Measurements from ENCODE around the gene BHLHE23.

The BHLHE23 gene

GRCh38 chr20:63013207-63013606, 6.4 kb upstream of the BHLHE23 start:
- no peaks in the 10 kb centered on the region for H3K36me3 ChIP-seq (ENCODE audit: control insufficient read depth in 1 of 2, insufficient read depth in 2 of 2, low read length in 2 of 2)
- peaks cover 58% of the 10 kb centered on the region for H3K27me3 ChIP-seq (ENCODE audit: low read depth, low read length)
- H3K9me3 ChIP-seq (ENCODE audit: control insufficient read depth in 1 of 2, low read length in 2 of 2) = peaks cover 11 to 14% of the 10 kb centered on the region in 2 donors
- H3K4me3 ChIP-seq (ENCODE audit: low read depth in 1 of 2, low read length in 2 of 2) = no peak overlapping the region
- peaks cover 0 to 16% of the 10 kb centered on the region in 2 donors for H3K4me1 ChIP-seq (ENCODE audit: control insufficient read depth in 1 of 2, insufficient read depth in 2 of 2, low read length in 2 of 2)
- no peak overlapping the region for H3K27ac ChIP-seq (ENCODE audit: low read length)

GRCh38 chr20:63011798-63012197, 5.0 kb upstream of the BHLHE23 start:
- no peak overlapping the region for H3K27ac ChIP-seq (ENCODE audit: low read length)
- H3K4me1 ChIP-seq (ENCODE audit: control insufficient read depth in 1 of 2, insufficient read depth in 2 of 2, low read length in 2 of 2) = peaks cover 0 to 26% of the 10 kb centered on the region in 2 donors
- H3K36me3 ChIP-seq (ENCODE audit: control insufficient read depth in 1 of 2, insufficient read depth in 2 of 2, low read length in 2 of 2) = no peaks in the 10 kb centered on the region
- peaks cover 70% of the 10 kb centered on the region for H3K27me3 ChIP-seq (ENCODE audit: low read depth, low read length)
- peaks cover 11 to 14% of the 10 kb centered on the region in 2 donors for H3K9me3 ChIP-seq (ENCODE audit: control insufficient read depth in 1 of 2, low read length in 2 of 2)
- no peak overlapping the region for H3K4me3 ChIP-seq (ENCODE audit: low read depth in 1 of 2, low read length in 2 of 2)

- no peak overlapping the region for H3K27ac ChIP-seq (ENCODE audit: low read length)
- H3K4me1 ChIP-seq (ENCODE audit: control insufficient read depth in 1 of 2, insufficient read depth in 2 of 2, low read length in 2 of 2) = peaks cover 0 to 33% of the 10 kb centered on the region in 2 donors
- no peaks in the 10 kb centered on the region for H3K36me3 ChIP-seq (ENCODE audit: control insufficient read depth in 1 of 2, insufficient read depth in 2 of 2, low read length in 2 of 2)
- peaks cover 11 to 14% of the 10 kb centered on the region in 2 donors for H3K9me3 ChIP-seq (ENCODE audit: control insufficient read depth in 1 of 2, low read length in 2 of 2)
- H3K27me3 ChIP-seq (ENCODE audit: low read depth, low read length) = peaks cover 67% of the 10 kb centered on the region
- no peak overlapping the region for H3K4me3 ChIP-seq (ENCODE audit: low read depth in 1 of 2, low read length in 2 of 2)
Measured at GRCh38 chr20:63009988-63010769, 3.4 kb upstream of the BHLHE23 start.

GRCh38 chr20:63009045-63009961, 2.5 kb upstream of the BHLHE23 start:
- no peaks in the 10 kb centered on the region for H3K36me3 ChIP-seq (ENCODE audit: control insufficient read depth in 1 of 2, insufficient read depth in 2 of 2, low read length in 2 of 2)
- no peak overlapping the region for H3K27ac ChIP-seq (ENCODE audit: low read length)
- peaks cover 0 to 40% of the 10 kb centered on the region in 2 donors for H3K4me1 ChIP-seq (ENCODE audit: control insufficient read depth in 1 of 2, insufficient read depth in 2 of 2, low read length in 2 of 2)
- H3K9me3 ChIP-seq (ENCODE audit: control insufficient read depth in 1 of 2, low read length in 2 of 2) = peaks cover 11 to 14% of the 10 kb centered on the region in 2 donors
- peaks cover 68% of the 10 kb centered on the region for H3K27me3 ChIP-seq (ENCODE audit: low read depth, low read length)
- no peak overlapping the region for H3K4me3 ChIP-seq (ENCODE audit: low read depth in 1 of 2, low read length in 2 of 2)

GRCh38 chr20:63008541-63009044, 1.8 kb upstream of the BHLHE23 start:
- Histone ChIP-seq H3K4me1 (ENCODE audit: control insufficient read depth in 1 of 2, insufficient read depth in 2 of 2, low read length in 2 of 2) (peaks cover 0 to 40% of the 10 kb centered on the region in 2 donors), H3K27ac (ENCODE audit: low read length) (no peak overlapping the region), H3K4me3 (ENCODE audit: low read depth in 1 of 2, low read length in 2 of 2) (no peak overlapping the region), H3K36me3 (ENCODE audit: control insufficient read depth in 1 of 2, insufficient read depth in 2 of 2, low read length in 2 of 2) (no peaks in the 10 kb centered on the region), H3K27me3 (ENCODE audit: low read depth, low read length) (peaks cover 68% of the 10 kb centered on the region), H3K9me3 (ENCODE audit: control insufficient read depth in 1 of 2, low read length in 2 of 2) (peaks cover 11% of the 10 kb centered on the region in 2 donors)

- H3K9me3 ChIP-seq (ENCODE audit: control insufficient read depth in 1 of 2, low read length in 2 of 2) = peaks cover 4 to 5% of the 10 kb centered on the region in 2 donors
- H3K4me1 ChIP-seq (ENCODE audit: control insufficient read depth in 1 of 2, insufficient read depth in 2 of 2, low read length in 2 of 2) = peaks cover 0 to 40% of the 10 kb centered on the region in 2 donors
- no peaks in the 10 kb centered on the region for H3K36me3 ChIP-seq (ENCODE audit: control insufficient read depth in 1 of 2, insufficient read depth in 2 of 2, low read length in 2 of 2)
- no peak overlapping the region for H3K27ac ChIP-seq (ENCODE audit: low read length)
- H3K27me3 ChIP-seq (ENCODE audit: low read depth, low read length) = peaks cover 67% of the 10 kb centered on the region
- H3K4me3 ChIP-seq (ENCODE audit: low read depth in 1 of 2, low read length in 2 of 2) = no peak overlapping the region
Measured at GRCh38 chr20:63007646-63008488, 1.1 kb upstream of the BHLHE23 start.

- H3K9me3 ChIP-seq (ENCODE audit: control insufficient read depth in 1 of 2, low read length in 2 of 2) = peaks cover 0 to 2% of the 10 kb centered on the region in 2 donors
- H3K4me1 ChIP-seq (ENCODE audit: control insufficient read depth in 1 of 2, insufficient read depth in 2 of 2, low read length in 2 of 2) = peaks cover 0 to 40% of the 10 kb centered on the region in 2 donors
- H3K36me3 ChIP-seq (ENCODE audit: control insufficient read depth in 1 of 2, insufficient read depth in 2 of 2, low read length in 2 of 2) = no peaks in the 10 kb centered on the region
- peaks cover 67% of the 10 kb centered on the region for H3K27me3 ChIP-seq (ENCODE audit: low read depth, low read length)
- H3K27ac ChIP-seq (ENCODE audit: low read length) = no peak overlapping the region
- H3K4me3 ChIP-seq (ENCODE audit: low read depth in 1 of 2, low read length in 2 of 2) = no peak overlapping the region
Measured at GRCh38 chr20:63007360-63007645, 539 bp upstream of the BHLHE23 start.

GRCh38 chr20:63005862-63006539, 763 bp downstream of the BHLHE23 start:
- peaks cover 0 to 40% of the 10 kb centered on the region in 2 donors for H3K4me1 ChIP-seq (ENCODE audit: control insufficient read depth in 1 of 2, insufficient read depth in 2 of 2, low read length in 2 of 2)
- H3K36me3 ChIP-seq (ENCODE audit: control insufficient read depth in 1 of 2, insufficient read depth in 2 of 2, low read length in 2 of 2) = no peaks in the 10 kb centered on the region
- H3K27ac ChIP-seq (ENCODE audit: low read length) = no peak overlapping the region
- peaks cover 58% of the 10 kb centered on the region for H3K27me3 ChIP-seq (ENCODE audit: low read depth, low read length)
- H3K9me3 ChIP-seq (ENCODE audit: control insufficient read depth in 1 of 2, low read length in 2 of 2) = no peaks in the 10 kb centered on the region
- no peak overlapping the region for H3K4me3 ChIP-seq (ENCODE audit: low read depth in 1 of 2, low read length in 2 of 2)

- Histone ChIP-seq H3K4me3 (ENCODE audit: low read depth in 1 of 2, low read length in 2 of 2) (no peak overlapping the region), H3K27ac (ENCODE audit: low read length) (no peak overlapping the region), H3K36me3 (ENCODE audit: control insufficient read depth in 1 of 2, insufficient read depth in 2 of 2, low read length in 2 of 2) (no peaks in the 10 kb centered on the region), H3K9me3 (ENCODE audit: control insufficient read depth in 1 of 2, low read length in 2 of 2) (no peaks in the 10 kb centered on the region), H3K27me3 (ENCODE audit: low read depth, low read length) (peaks cover 57% of the 10 kb centered on the region), H3K4me1 (ENCODE audit: control insufficient read depth in 1 of 2, insufficient read depth in 2 of 2, low read length in 2 of 2) (peaks cover 0 to 39% of the 10 kb centered on the region in 2 donors)
Measured at GRCh38 chr20:63005365-63005861, 1.4 kb downstream of the BHLHE23 start.

GRCh38 chr20:63004607-63005364, 2.0 kb downstream of the BHLHE23 start:
- no peaks in the 10 kb centered on the region for H3K9me3 ChIP-seq (ENCODE audit: control insufficient read depth in 1 of 2, low read length in 2 of 2)
- no peak overlapping the region for H3K4me3 ChIP-seq (ENCODE audit: low read depth in 1 of 2, low read length in 2 of 2)
- H3K36me3 ChIP-seq (ENCODE audit: control insufficient read depth in 1 of 2, insufficient read depth in 2 of 2, low read length in 2 of 2) = no peaks in the 10 kb centered on the region
- H3K27ac ChIP-seq (ENCODE audit: low read length) = no peak overlapping the region
- peaks cover 53% of the 10 kb centered on the region for H3K27me3 ChIP-seq (ENCODE audit: low read depth, low read length)
- peaks cover 0 to 36% of the 10 kb centered on the region in 2 donors for H3K4me1 ChIP-seq (ENCODE audit: control insufficient read depth in 1 of 2, insufficient read depth in 2 of 2, low read length in 2 of 2)

Data from muscle layer of duodenum (tissue), 2 donors.